Measurements from ENCODE around the gene CSH1.

DNA sequence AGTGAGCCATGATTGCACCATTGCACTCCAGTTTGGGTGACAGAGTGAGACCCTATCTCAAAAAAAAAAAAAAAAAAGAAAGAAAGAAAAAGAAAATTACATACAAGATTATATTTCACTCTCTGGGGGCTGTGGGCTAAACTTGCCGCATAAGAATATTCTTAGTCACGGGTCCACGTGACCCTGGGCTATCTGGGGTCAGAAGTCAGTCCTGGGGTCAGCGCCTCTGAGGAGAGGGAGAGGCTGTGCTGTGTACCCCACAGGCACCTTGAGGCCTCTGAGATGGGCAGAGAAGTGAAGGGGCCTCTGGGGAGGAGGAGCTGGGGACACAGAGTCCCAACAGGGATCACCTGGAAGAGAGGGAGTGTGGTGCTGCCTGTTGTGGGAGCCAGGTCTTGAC, 41.5 kb upstream of the CSH1 start:
- TF ChIP-seq YY1 (IDR thresholded peaks at IDR 0.05; ENCODE audit: insufficient read depth, insufficient read length) (no peak), SUZ12 (IDR thresholded peaks at IDR 0.05; ENCODE audit: extremely low read depth, insufficient read depth, insufficient read length) (no peak), ZNF274 (IDR thresholded peaks at IDR 0.05; ENCODE audit: low read depth, low read length) (no peak)
